Measurements from ENCODE around the gene ITCH.

GRCh38 chr20:34539756-34540155 lies 176.7 kb downstream of the ITCH start:
- TF ChIP-seq, protein P1, sequence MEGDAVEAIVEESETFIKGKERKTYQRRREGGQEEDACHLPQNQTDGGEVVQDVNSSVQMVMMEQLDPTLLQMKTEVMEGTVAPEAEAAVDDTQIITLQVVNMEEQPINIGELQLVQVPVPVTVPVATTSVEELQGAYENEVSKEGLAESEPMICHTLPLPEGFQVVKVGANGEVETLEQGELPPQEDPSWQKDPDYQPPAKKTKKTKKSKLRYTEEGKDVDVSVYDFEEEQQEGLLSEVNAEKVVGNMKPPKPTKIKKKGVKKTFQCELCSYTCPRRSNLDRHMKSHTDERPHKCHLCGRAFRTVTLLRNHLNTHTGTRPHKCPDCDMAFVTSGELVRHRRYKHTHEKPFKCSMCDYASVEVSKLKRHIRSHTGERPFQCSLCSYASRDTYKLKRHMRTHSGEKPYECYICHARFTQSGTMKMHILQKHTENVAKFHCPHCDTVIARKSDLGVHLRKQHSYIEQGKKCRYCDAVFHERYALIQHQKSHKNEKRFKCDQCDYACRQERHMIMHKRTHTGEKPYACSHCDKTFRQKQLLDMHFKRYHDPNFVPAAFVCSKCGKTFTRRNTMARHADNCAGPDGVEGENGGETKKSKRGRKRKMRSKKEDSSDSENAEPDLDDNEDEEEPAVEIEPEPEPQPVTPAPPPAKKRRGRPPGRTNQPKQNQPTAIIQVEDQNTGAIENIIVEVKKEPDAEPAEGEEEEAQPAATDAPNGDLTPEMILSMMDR (conservative IDR thresholded peaks at IDR 0.05): no peak
- no peak for TF ChIP-seq ZFX (IDR thresholded peaks at IDR 0.05)
